Measurements from ENCODE around the gene NCAPD3.

GRCh38 chr11:134273317-134273712 lies 49.5 kb upstream of the NCAPD3 start:
- TF ChIP-seq, protein P1, sequence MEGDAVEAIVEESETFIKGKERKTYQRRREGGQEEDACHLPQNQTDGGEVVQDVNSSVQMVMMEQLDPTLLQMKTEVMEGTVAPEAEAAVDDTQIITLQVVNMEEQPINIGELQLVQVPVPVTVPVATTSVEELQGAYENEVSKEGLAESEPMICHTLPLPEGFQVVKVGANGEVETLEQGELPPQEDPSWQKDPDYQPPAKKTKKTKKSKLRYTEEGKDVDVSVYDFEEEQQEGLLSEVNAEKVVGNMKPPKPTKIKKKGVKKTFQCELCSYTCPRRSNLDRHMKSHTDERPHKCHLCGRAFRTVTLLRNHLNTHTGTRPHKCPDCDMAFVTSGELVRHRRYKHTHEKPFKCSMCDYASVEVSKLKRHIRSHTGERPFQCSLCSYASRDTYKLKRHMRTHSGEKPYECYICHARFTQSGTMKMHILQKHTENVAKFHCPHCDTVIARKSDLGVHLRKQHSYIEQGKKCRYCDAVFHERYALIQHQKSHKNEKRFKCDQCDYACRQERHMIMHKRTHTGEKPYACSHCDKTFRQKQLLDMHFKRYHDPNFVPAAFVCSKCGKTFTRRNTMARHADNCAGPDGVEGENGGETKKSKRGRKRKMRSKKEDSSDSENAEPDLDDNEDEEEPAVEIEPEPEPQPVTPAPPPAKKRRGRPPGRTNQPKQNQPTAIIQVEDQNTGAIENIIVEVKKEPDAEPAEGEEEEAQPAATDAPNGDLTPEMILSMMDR (conservative IDR thresholded peaks at IDR 0.05) = no peak
- no peak for TF ChIP-seq EZH2 (IDR thresholded peaks at IDR 0.05; ENCODE audit: low read depth)
